ENCODE measurements around the gene KCTD17.

The KCTD17 gene

DNA sequence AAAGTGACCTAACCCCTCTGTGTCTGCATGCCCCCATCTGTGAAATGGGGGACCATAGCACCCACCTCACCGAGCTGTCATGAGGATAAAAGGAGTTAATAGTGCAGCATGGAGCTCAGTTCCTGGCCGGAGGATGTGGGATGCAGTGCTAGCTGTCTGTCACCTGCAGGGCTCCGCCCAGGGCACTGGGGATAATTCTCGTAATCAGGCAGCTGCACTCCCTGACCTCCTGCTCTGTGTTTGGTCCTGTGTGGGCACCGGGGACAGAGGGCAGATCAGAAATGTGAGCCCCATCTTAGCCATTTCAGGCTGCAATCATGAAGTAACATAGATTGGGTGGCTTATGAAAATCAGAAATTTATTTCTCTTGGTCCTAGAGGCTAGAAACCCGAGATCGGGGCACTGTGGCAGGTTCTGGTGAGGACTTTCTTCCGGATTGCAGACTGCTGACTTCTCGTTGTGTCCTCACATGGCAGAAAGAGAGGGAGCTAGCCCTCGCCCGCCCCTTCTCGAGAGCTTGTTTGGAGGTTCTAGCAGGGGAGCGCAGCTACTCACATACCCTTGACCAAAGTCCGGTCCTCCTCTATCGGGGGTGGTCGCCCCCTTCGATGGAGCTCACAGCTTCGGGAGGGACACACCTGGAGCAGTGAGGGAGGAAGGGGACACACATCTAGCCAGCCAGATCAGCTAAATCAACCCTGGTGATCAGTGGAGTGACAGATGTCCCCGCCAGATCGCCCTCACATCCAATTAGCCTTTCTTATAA is 3.2 kb downstream of the KCTD17 start:
- no peak overlapping the region for H3K4me3 ChIP-seq (ENCODE audit: low read depth, low read length)
- TF ChIP-seq, protein P1, sequence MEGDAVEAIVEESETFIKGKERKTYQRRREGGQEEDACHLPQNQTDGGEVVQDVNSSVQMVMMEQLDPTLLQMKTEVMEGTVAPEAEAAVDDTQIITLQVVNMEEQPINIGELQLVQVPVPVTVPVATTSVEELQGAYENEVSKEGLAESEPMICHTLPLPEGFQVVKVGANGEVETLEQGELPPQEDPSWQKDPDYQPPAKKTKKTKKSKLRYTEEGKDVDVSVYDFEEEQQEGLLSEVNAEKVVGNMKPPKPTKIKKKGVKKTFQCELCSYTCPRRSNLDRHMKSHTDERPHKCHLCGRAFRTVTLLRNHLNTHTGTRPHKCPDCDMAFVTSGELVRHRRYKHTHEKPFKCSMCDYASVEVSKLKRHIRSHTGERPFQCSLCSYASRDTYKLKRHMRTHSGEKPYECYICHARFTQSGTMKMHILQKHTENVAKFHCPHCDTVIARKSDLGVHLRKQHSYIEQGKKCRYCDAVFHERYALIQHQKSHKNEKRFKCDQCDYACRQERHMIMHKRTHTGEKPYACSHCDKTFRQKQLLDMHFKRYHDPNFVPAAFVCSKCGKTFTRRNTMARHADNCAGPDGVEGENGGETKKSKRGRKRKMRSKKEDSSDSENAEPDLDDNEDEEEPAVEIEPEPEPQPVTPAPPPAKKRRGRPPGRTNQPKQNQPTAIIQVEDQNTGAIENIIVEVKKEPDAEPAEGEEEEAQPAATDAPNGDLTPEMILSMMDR (IDR thresholded peaks at IDR 0.05; ENCODE audit: low read depth, low read length, missing control alignments): no peak
- no peak for DNase-seq (ENCODE audit: low read depth)

DNA sequence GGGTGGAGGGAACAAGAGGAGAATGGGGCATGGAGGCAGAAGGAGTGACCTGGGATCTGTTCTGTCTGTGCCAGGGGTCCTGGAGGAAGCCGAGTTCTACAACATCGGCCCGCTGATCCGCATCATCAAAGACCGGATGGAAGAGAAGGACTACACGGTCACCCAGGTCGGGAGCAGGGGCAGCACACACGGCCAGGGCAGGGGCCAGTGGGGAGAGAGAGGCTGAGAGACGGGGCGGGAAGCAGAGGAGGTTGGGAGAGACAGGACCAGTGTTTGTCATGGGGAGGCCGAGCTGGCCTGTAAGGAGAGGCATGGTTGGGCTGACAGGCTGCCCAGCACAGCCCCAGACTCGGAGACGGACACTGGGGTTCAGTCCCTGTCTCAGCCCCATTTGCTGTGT is 4.7 kb downstream of the KCTD17 start:
- TF ChIP-seq, protein P1 (IDR thresholded peaks at IDR 0.05; ENCODE audit: low read depth, low read length, missing control alignments): no peak
- no peak for DNase-seq (ENCODE audit: low read depth)
- no peak overlapping the region for H3K4me3 ChIP-seq (ENCODE audit: low read depth, low read length)

DNA sequence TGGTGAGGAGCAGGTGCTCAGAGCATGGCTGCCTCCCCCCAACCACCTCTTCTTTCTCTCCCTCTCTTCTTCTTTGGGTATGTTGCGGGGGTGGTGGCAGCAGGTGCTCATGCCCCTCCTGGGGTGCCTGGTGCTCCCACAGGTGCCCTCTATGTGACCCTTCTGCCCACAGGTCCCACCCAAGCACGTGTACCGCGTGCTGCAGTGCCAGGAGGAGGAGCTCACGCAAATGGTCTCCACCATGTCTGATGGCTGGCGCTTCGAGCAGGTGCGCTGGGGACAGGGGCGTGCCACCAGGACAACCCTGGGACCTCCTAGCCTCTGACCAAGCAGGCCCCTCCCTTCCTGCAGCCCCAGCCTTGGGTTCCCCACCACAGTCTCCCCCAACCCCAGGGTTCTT is 5.7 kb downstream of the KCTD17 start:
- no peak overlapping the region for H3K4me3 ChIP-seq (ENCODE audit: low read depth, low read length)
- TF ChIP-seq, protein P1 (IDR thresholded peaks at IDR 0.05; ENCODE audit: low read depth, low read length, missing control alignments): no peak

DNA sequence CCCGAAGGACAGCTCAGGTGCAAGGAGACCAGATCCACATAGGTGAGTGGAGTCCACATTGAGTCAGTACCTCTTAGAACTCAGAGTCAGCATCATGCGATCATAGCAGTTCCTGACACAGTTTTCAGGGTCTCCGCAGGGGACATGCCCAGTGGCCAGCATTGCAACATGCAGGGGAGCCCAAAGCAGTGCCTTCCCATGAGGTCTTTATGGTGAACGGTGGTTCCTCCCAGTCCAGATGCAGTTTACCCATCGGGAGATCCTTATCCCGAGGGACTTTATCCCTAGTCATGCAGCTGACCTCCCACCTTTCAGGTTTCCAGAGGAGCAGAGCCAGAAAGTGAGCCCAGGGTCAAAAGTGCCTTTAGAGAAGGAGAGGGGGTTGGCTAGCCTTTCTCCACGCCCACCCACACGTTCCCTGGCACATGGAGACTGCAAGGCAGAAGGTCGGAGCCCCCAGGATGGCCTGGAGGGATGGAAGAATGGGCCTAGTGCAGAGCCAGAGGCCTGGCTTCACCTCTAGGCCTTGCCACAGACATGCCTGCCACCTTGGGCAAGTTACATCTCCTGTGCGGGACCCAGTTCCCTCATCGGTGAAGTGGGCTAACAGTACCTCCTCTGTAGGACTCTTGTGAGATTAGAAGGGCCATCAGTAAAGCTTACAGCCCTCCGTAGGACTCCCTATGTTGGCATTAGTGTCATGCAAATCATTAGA is 6.4 kb downstream of the KCTD17 start:
- no peak for DNase-seq (ENCODE audit: low read depth)
- no peak overlapping the region for H3K4me3 ChIP-seq (ENCODE audit: low read depth, low read length)
- TF ChIP-seq, protein P1 (IDR thresholded peaks at IDR 0.05; ENCODE audit: low read depth, low read length, missing control alignments): no peak

More for the DNA sequence above, 5.7 kb downstream of the KCTD17 start:
- no peak for DNase-seq (ENCODE audit: low read depth)

DNA sequence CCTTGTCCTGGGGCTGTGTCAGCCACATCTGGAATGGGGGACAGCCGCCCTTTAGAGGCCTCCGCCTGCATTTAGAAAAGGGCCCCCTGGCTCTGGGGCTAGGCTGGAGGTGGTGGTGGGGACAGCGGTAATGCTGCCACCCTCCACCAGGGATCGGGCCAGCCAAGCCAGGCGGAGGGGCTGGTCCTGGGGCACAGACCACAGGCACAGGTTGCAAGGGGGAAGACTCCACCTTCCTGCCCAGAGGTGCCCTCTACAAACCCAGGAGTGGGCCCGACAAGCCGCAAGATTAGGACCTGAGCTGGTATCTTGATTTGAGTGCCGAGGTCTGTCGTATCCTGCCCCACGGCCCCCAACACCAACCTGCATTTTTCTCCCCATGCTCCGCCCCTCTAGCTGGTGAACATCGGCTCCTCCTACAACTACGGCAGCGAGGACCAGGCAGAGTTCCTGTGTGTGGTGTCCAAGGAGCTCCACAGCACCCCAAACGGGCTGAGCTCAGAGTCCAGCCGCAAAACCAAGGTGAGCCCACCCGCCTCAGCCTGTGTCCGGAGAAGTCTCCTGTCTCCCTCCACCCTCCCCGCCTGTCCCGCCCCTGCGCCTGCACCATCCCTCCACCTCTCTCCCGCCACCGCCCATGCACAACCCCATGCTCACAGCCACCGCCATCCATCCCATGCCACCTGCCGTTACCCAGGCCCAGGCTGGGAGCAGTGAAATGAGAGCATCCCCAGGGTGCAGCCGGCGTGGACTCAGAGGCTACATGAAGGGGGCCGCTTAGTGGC is 7.6 kb downstream of the KCTD17 start:
- no peak overlapping the region for H3K4me3 ChIP-seq (ENCODE audit: low read depth, low read length)
- TF ChIP-seq, protein P1 (IDR thresholded peaks at IDR 0.05; ENCODE audit: low read depth, low read length, missing control alignments): no peak
- no peak for DNase-seq (ENCODE audit: low read depth)

DNA sequence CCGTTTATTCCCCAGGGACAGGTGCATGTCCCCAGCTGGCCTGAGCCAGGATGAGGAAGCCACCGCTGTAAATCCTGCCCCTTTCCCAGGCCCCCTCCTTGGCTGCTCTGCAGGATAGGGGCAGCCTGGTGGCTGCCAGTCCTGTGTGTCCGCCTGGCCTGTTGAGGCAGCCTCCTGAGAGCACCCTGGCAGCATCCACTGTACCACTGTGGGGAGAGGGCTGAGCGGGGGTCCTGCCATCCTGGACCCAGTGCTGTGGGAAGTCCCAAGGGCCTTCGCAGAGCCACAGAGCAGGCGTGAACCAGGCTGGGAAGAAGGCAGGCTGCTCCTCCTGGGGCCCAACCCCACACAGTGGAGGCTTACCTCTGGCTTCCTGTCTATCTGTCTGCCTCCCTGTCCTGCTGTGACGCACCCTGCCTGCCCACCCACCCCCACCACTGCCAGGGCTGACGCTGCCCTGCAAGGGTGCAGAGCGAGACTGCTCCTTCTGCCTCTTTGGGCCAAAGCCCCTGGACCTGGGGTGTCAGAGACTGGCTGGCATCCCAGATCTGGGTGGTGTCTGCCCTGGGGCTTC is 8.4 kb downstream of the KCTD17 start:
- DNase-seq (ENCODE audit: low read depth): no peak
- no peak overlapping the region for H3K4me3 ChIP-seq (ENCODE audit: low read depth, low read length)
- TF ChIP-seq, protein P1 (IDR thresholded peaks at IDR 0.05; ENCODE audit: low read depth, low read length, missing control alignments): no peak
